Nasal cavity respiratory epithelium epithelial cell of viscerocranial mucosa (primary cell): ENCODE measurements around the gene RBM27. TPM values are rescaled to one million over a fixed set of nuclear protein-coding genes. Genes with fewer than 3 reads are reported as not detected.

Source experiments
- total RNA-seq: library from RNA; depleted of rRNA; stranded (reverse); fragments of >200 nt; gene quantifications from 2 replicates; pipeline ENCODE4 v1.2.3, GENCODE V29; 2014

RBM27 gene
- 31.1 and 40.0 TPM in 2 replicates for total RNA-seq

GRCh38 chr5:146203011-146203871 is at the start of gene RBM27:
Gene RBM27, plus strand, starts transcription at chr5:146203605. Its CDS starts 161 bp downstream, at chr5:146203766.

Other genes with a start within 250 kb of the RBM27 start
- gene PLAC8L1, start 98.0 kb upstream of the RBM27 start, total RNA-seq, result 0.14 TPM in 1 of 2 replicates, not detected in the other
- 222 and 383 TPM in 2 replicates for gene LARS1, start 21.0 kb upstream of the RBM27 start, total RNA-seq
- gene POU4F3, start 135.2 kb downstream of the RBM27 start, total RNA-seq, result under 0.01 and 0.14 TPM in 2 replicates
- 39.3 and 50.3 TPM in 2 replicates for gene TCERG1, start 243.7 kb downstream of the RBM27 start, total RNA-seq